ENCODE data around the gene ZNF593OS.

ZNF593OS gene

GRCh38 chr1:26171084-26172072 lies at the start of gene ZNF593OS:
ZNF593OS (minus strand) TSS chr1:26171832; CDS start chr1:26171661, 171 bp downstream.
- DNase-seq: no peak

- no peak for DNase-seq
Observed at GRCh38 chr1:26221094-26221493, 49.5 kb upstream of the ZNF593OS start.

- DNase-seq: no peak
Observed at GRCh38 chr1:26220199-26220912, 48.7 kb upstream of the ZNF593OS start.

- DNase-seq: no peak
Observed at GRCh38 chr1:26218906-26219494, 47.4 kb upstream of the ZNF593OS start.

- no peak for DNase-seq
Observed at GRCh38 chr1:26215246-26215645, 43.6 kb upstream of the ZNF593OS start.

- DNase-seq: no peak
Observed at GRCh38 chr1:26213335-26213905, 41.8 kb upstream of the ZNF593OS start.

- DNase-seq: no peak
Observed at GRCh38 chr1:26212726-26213125, 41.1 kb upstream of the ZNF593OS start.

GRCh38 chr1:26210147-26210870 lies 38.7 kb upstream of the ZNF593OS start:
- no peak for DNase-seq

- no peak for DNase-seq
Observed at GRCh38 chr1:26203642-26204318, 32.1 kb upstream of the ZNF593OS start.

GRCh38 chr1:26200413-26200812 lies 28.8 kb upstream of the ZNF593OS start:
- no peak for DNase-seq

- no peak for DNase-seq
Observed at GRCh38 chr1:26197813-26198212, 26.2 kb upstream of the ZNF593OS start.

- no peak for DNase-seq
Observed at GRCh38 chr1:26197301-26197700, 25.7 kb upstream of the ZNF593OS start.

- DNase-seq: no peak
Observed at GRCh38 chr1:26195805-26196204, 24.2 kb upstream of the ZNF593OS start.

GRCh38 chr1:26191739-26192138 lies 20.1 kb upstream of the ZNF593OS start:
- no peak for DNase-seq

GRCh38 chr1:26190373-26190987 lies 18.8 kb upstream of the ZNF593OS start, which contains the start of gene CATSPER4:
CATSPER4 (plus strand) TSS chr1:26190602; CDS start chr1:26190628, 26 bp downstream.
- no peak for DNase-seq

- DNase-seq: no peak
Observed at GRCh38 chr1:26189751-26190275, 18.2 kb upstream of the ZNF593OS start.

- DNase-seq: no peak
Observed at GRCh38 chr1:26189331-26189730, 17.7 kb upstream of the ZNF593OS start.

GRCh38 chr1:26188477-26188876 lies 16.8 kb upstream of the ZNF593OS start:
- no peak for DNase-seq

GRCh38 chr1:26187882-26188281 lies 16.2 kb upstream of the ZNF593OS start:
- DNase-seq: no peak

GRCh38 chr1:26184883-26185282 lies 13.3 kb upstream of the ZNF593OS start:
- no peak for DNase-seq

GRCh38 chr1:26184086-26184485 lies 12.5 kb upstream of the ZNF593OS start:
- no peak for DNase-seq

All from activated CD4-positive, CD25-positive, alpha-beta regulatory T cell treated with anti-CD3 and anti-CD28 coated beads, Interleukin-2, amount 50 U/mL, for 72 hours (primary cell).